Measurements from ENCODE around the gene ADGRG1.

Gene ADGRG1

GRCh38 chr16:57623251-57624043 lies 5.0 kb upstream of the ADGRG1 start:
- Histone ChIP-seq H3K27me3 (ENCODE audit: low read depth, low read length) (no peaks in the 10 kb centered on the region), H3K36me3 (ENCODE audit: control insufficient read depth in 1 of 2, insufficient read depth in 2 of 2, low read length in 2 of 2) (no peaks in the 10 kb centered on the region), H3K27ac (ENCODE audit: low read length) (no peak overlapping the region)

GRCh38 chr16:57624044-57624688 lies 4.3 kb upstream of the ADGRG1 start:
- no peak overlapping the region for H3K4me3 ChIP-seq (ENCODE audit: low read depth in 1 of 2, low read length in 2 of 2)
- no peaks in the 10 kb centered on the region for H3K9me3 ChIP-seq (ENCODE audit: control insufficient read depth in 1 of 2, low read length in 2 of 2)
- H3K4me1 ChIP-seq (ENCODE audit: control insufficient read depth in 1 of 2, insufficient read depth in 2 of 2, low read length in 2 of 2) = peaks cover 0 to 23% of the 10 kb centered on the region in 2 donors
- no peak overlapping the region for H3K27ac ChIP-seq (ENCODE audit: low read length)
- no peaks in the 10 kb centered on the region for H3K36me3 ChIP-seq (ENCODE audit: control insufficient read depth in 1 of 2, insufficient read depth in 2 of 2, low read length in 2 of 2)
- peaks cover under 1% of the 10 kb centered on the region for H3K27me3 ChIP-seq (ENCODE audit: low read depth, low read length)

More at GRCh38 chr16:57623251-57624043, 5.0 kb upstream of the ADGRG1 start:
- peaks cover 0 to 21% of the 10 kb centered on the region in 2 donors for H3K4me1 ChIP-seq (ENCODE audit: control insufficient read depth in 1 of 2, insufficient read depth in 2 of 2, low read length in 2 of 2)
- no peak overlapping the region for H3K4me3 ChIP-seq (ENCODE audit: low read depth in 1 of 2, low read length in 2 of 2)
- H3K9me3 ChIP-seq (ENCODE audit: control insufficient read depth in 1 of 2, low read length in 2 of 2) = no peaks in the 10 kb centered on the region

GRCh38 chr16:57624806-57625500 lies 3.5 kb upstream of the ADGRG1 start:
- no peaks in the 10 kb centered on the region for H3K36me3 ChIP-seq (ENCODE audit: control insufficient read depth in 1 of 2, insufficient read depth in 2 of 2, low read length in 2 of 2)
- peaks cover 0 to 23% of the 10 kb centered on the region in 2 donors for H3K4me1 ChIP-seq (ENCODE audit: control insufficient read depth in 1 of 2, insufficient read depth in 2 of 2, low read length in 2 of 2)
- H3K27ac ChIP-seq (ENCODE audit: low read length) = no peak overlapping the region
- peaks cover 7% of the 10 kb centered on the region for H3K27me3 ChIP-seq (ENCODE audit: low read depth, low read length)
- no peaks in the 10 kb centered on the region for H3K9me3 ChIP-seq (ENCODE audit: control insufficient read depth in 1 of 2, low read length in 2 of 2)
- no peak overlapping the region for H3K4me3 ChIP-seq (ENCODE audit: low read depth in 1 of 2, low read length in 2 of 2)

- Histone ChIP-seq H3K4me1 (ENCODE audit: control insufficient read depth in 1 of 2, insufficient read depth in 2 of 2, low read length in 2 of 2) (peaks cover 0 to 23% of the 10 kb centered on the region in 2 donors), H3K36me3 (ENCODE audit: control insufficient read depth in 1 of 2, insufficient read depth in 2 of 2, low read length in 2 of 2) (no peaks in the 10 kb centered on the region), H3K9me3 (ENCODE audit: control insufficient read depth in 1 of 2, low read length in 2 of 2) (no peaks in the 10 kb centered on the region), H3K27me3 (ENCODE audit: low read depth, low read length) (peaks cover 7% of the 10 kb centered on the region), H3K27ac (ENCODE audit: low read length) (no peak overlapping the region), H3K4me3 (ENCODE audit: low read depth in 1 of 2, low read length in 2 of 2) (no peak overlapping the region)
Measured at GRCh38 chr16:57626420-57627170, 1.8 kb upstream of the ADGRG1 start.

GRCh38 chr16:57627184-57627871 lies 1.1 kb upstream of the ADGRG1 start:
- H3K27me3 ChIP-seq (ENCODE audit: low read depth, low read length) = peaks cover 7% of the 10 kb centered on the region
- no peak overlapping the region for H3K27ac ChIP-seq (ENCODE audit: low read length)
- no peak overlapping the region for H3K4me3 ChIP-seq (ENCODE audit: low read depth in 1 of 2, low read length in 2 of 2)
- no peaks in the 10 kb centered on the region for H3K36me3 ChIP-seq (ENCODE audit: control insufficient read depth in 1 of 2, insufficient read depth in 2 of 2, low read length in 2 of 2)
- H3K9me3 ChIP-seq (ENCODE audit: control insufficient read depth in 1 of 2, low read length in 2 of 2) = no peaks in the 10 kb centered on the region
- H3K4me1 ChIP-seq (ENCODE audit: control insufficient read depth in 1 of 2, insufficient read depth in 2 of 2, low read length in 2 of 2) = peaks cover 0 to 23% of the 10 kb centered on the region in 2 donors

GRCh38 chr16:57628783-57629293 lies 408 bp downstream of the ADGRG1 start:
- peak overlapping the region; percentile 60 for H3K27ac ChIP-seq (ENCODE audit: low read length)
- H3K4me1 ChIP-seq (ENCODE audit: control insufficient read depth in 1 of 2, insufficient read depth in 2 of 2, low read length in 2 of 2) = peaks cover 0 to 18% of the 10 kb centered on the region in 2 donors
- no peaks in the 10 kb centered on the region for H3K36me3 ChIP-seq (ENCODE audit: control insufficient read depth in 1 of 2, insufficient read depth in 2 of 2, low read length in 2 of 2)
- no peaks in the 10 kb centered on the region for H3K9me3 ChIP-seq (ENCODE audit: control insufficient read depth in 1 of 2, low read length in 2 of 2)
- peaks cover 7% of the 10 kb centered on the region for H3K27me3 ChIP-seq (ENCODE audit: low read depth, low read length)
- peak overlapping the region in 1 of 2 donors; percentile 46 for H3K4me3 ChIP-seq (ENCODE audit: low read depth in 1 of 2, low read length in 2 of 2)

- Histone ChIP-seq H3K27me3 (ENCODE audit: low read depth, low read length) (peaks cover 7% of the 10 kb centered on the region), H3K27ac (ENCODE audit: low read length) (no peak overlapping the region), H3K9me3 (ENCODE audit: control insufficient read depth in 1 of 2, low read length in 2 of 2) (no peaks in the 10 kb centered on the region), H3K4me3 (ENCODE audit: low read depth in 1 of 2, low read length in 2 of 2) (peak overlapping the region in 1 of 2 donors; percentile 46), H3K36me3 (ENCODE audit: control insufficient read depth in 1 of 2, insufficient read depth in 2 of 2, low read length in 2 of 2) (no peaks in the 10 kb centered on the region), H3K4me1 (ENCODE audit: control insufficient read depth in 1 of 2, insufficient read depth in 2 of 2, low read length in 2 of 2) (peaks cover 4 to 11% of the 10 kb centered on the region in 2 donors)
Measured at GRCh38 chr16:57629516-57630406, 1.3 kb downstream of the ADGRG1 start.

- Histone ChIP-seq H3K36me3 (ENCODE audit: control insufficient read depth in 1 of 2, insufficient read depth in 2 of 2, low read length in 2 of 2) (no peaks in the 10 kb centered on the region), H3K4me1 (ENCODE audit: control insufficient read depth in 1 of 2, insufficient read depth in 2 of 2, low read length in 2 of 2) (peaks cover 4 to 7% of the 10 kb centered on the region in 2 donors), H3K27me3 (ENCODE audit: low read depth, low read length) (peaks cover 7% of the 10 kb centered on the region), H3K4me3 (ENCODE audit: low read depth in 1 of 2, low read length in 2 of 2) (no peak overlapping the region), H3K27ac (ENCODE audit: low read length) (no peak overlapping the region), H3K9me3 (ENCODE audit: control insufficient read depth in 1 of 2, low read length in 2 of 2) (no peaks in the 10 kb centered on the region)
Measured at GRCh38 chr16:57630407-57630797, 2.0 kb downstream of the ADGRG1 start.

GRCh38 chr16:57630931-57631845 lies 2.8 kb downstream of the ADGRG1 start:
- no peak overlapping the region for H3K27ac ChIP-seq (ENCODE audit: low read length)
- H3K36me3 ChIP-seq (ENCODE audit: control insufficient read depth in 1 of 2, insufficient read depth in 2 of 2, low read length in 2 of 2) = no peaks in the 10 kb centered on the region
- H3K9me3 ChIP-seq (ENCODE audit: control insufficient read depth in 1 of 2, low read length in 2 of 2) = no peaks in the 10 kb centered on the region
- H3K4me3 ChIP-seq (ENCODE audit: low read depth in 1 of 2, low read length in 2 of 2) = no peak overlapping the region
- peaks cover 7 to 9% of the 10 kb centered on the region in 2 donors for H3K4me1 ChIP-seq (ENCODE audit: control insufficient read depth in 1 of 2, insufficient read depth in 2 of 2, low read length in 2 of 2)
- H3K27me3 ChIP-seq (ENCODE audit: low read depth, low read length) = peaks cover 7% of the 10 kb centered on the region
